GM19025 (cell line): Measurements from ENCODE around the gene PDE6A.

Experiments
- ATAC-seq: cut with Tn5 transposase; IDR thresholded peaks from one replicate; pipeline ENCODE4 v1.9.1; 2021; ENCODE audit warnings: mild to moderate bottlenecking, low read depth, moderate library complexity; ENCODE audit not compliant: unreplicated experiment

The PDE6A gene

GRCh38 chr5:149823375-149823774 is 121.2 kb downstream of the PDE6A start:
- ATAC-seq, result no peak

- ATAC-seq, result no peak
These were observed 122.3 kb downstream of the PDE6A start for GRCh38 chr5:149822301-149822700.

GRCh38 chr5:149820536-149821510 is 123.8 kb downstream of the PDE6A start:
- ATAC-seq, result no peak

GRCh38 chr5:149820012-149820411 is 124.6 kb downstream of the PDE6A start:
- ATAC-seq, result no peak

GRCh38 chr5:149818116-149818515 is 126.5 kb downstream of the PDE6A start:
- no peak for ATAC-seq

- ATAC-seq, result no peak
These were observed 127.0 kb downstream of the PDE6A start for GRCh38 chr5:149817539-149818060.

- ATAC-seq, result no peak
These were observed 127.9 kb downstream of the PDE6A start for GRCh38 chr5:149816661-149817060.

- peak; percentile 45 for ATAC-seq
These were observed 133.1 kb downstream of the PDE6A start for GRCh38 chr5:149811453-149811852.

- ATAC-seq, result no peak
These were observed 133.7 kb downstream of the PDE6A start for GRCh38 chr5:149810856-149811255.

GRCh38 chr5:149809931-149810691 is 134.5 kb downstream of the PDE6A start:
- no peak for ATAC-seq

GRCh38 chr5:149808264-149808982 is 136.2 kb downstream of the PDE6A start:
- ATAC-seq, result no peak
